Sigmoid colon (tissue), 7 donors: ENCODE results near the gene DAB2IP. TPM values are rescaled to one million over a fixed set of nuclear protein-coding genes. Genes with fewer than 3 reads are reported as not detected.
A peak's percentile ranks its signal among the peaks of the same experiment; 100 is the strongest.

Source experiments
- DNase-seq: peaks from one replicate; pipeline ENCODE4 v3.0.0-alpha.2; 2019
- H3K27ac ChIP-seq, 4 donors: fragments of 200-600 bp; sonication (generic); one replicate each; pipeline ENCODE4 v1.5.1; 2016 to 2019; ENCODE audit warnings: mild to moderate bottlenecking in 1 of 4
- H3K27me3 ChIP-seq, 3 donors: fragments of 200-600 bp; sonication (generic); one replicate each; pipeline ENCODE4 v1.5.1; 2019; ENCODE audit warnings: mild to moderate bottlenecking in 1 of 3
- H3K36me3 ChIP-seq, 4 donors: fragments of 200-600 bp; sonication (generic); one replicate each; pipeline ENCODE4 v1.5.1; 2016 to 2019
- H3K4me1 ChIP-seq, 4 donors: fragments of 200-600 bp; sonication (generic); one replicate each; pipeline ENCODE4 v1.5.1; 2017 to 2019
- H3K4me3 ChIP-seq, 4 donors: fragments of 200-600 bp; sonication (generic); one replicate each; pipeline ENCODE4 v1.5.1; 2017 to 2019; ENCODE audit warnings: mild to moderate bottlenecking in 2 of 4, moderate library complexity in 1 of 4
- H3K9me3 ChIP-seq, 4 donors: fragments of 200-600 bp in 3 of 4; sonication (generic) in 3 of 4; one replicate each; pipeline versions ENCODE4 v1.5.1 to v1.6.1; 2013 to 2019
- CTCF ChIP-seq, 4 experiments: fragments of 450-650 bp in 3 of 4; fragments of 200-600 bp in 1 of 4; IDR thresholded peaks; one replicate each; pipeline ENCODE4 v1.5.1; 2016 to 2019; ENCODE audit warnings: antibody characterized with exemption in 4 of 4, mild to moderate bottlenecking in 3 of 4, moderate library complexity in 2 of 4
- EP300 ChIP-seq, 4 donors: sonication (generic); formaldehyde crosslinking; IDR thresholded peaks; one replicate each; pipeline ENCODE4 v1.6.1; 2017; ENCODE audit warnings: antibody characterized with exemption in 4 of 4
- POLR2A ChIP-seq, 2 donors: fragments of 450-650 bp; IDR thresholded peaks; one replicate each; pipeline ENCODE4 v1.6.1; 2016; ENCODE audit warnings: antibody characterized with exemption in 2 of 2, mild to moderate bottlenecking in 2 of 2, moderate library complexity in 2 of 2
- POLR2AphosphoS5 ChIP-seq, 4 donors: sonication (generic); formaldehyde crosslinking; IDR thresholded peaks; one replicate each; pipeline ENCODE4 v1.6.1; 2017; ENCODE audit warnings: antibody characterized with exemption in 4 of 4
- WGBS, 2 donors: extraction: QIAGEN DNeasy Blood & Tissue Kit; methylation state at CpG; one replicate each; pipeline ENCODE4 v1.1.7; 2013; 5-methylcytosine and 5-hydroxymethylcytosine counted together
- intact Hi-C: fragments of 100-400 bp; cut with DNase I; formaldehyde crosslinking; loops from one replicate; pipeline ENCODE4 v1.15.1; 2023
- polyA plus RNA-seq, 3 donors: library from polyadenylated mRNA; stranded (reverse); fragments of 200-250 nt; gene quantifications; one replicate each; pipeline ENCODE4 v1.2.3, GENCODE V29; 2013
- total RNA-seq, 4 donors: library from RNA; depleted of rRNA; stranded (reverse); fragments of >200 nt; gene quantifications; one replicate each; pipeline ENCODE4 v1.1.0, GENCODE V29; 2016
- donor health status: healthy with polysubstance abuse.
- donor health status: Bipolar disorder and iron deficiency.
- donor health status: healthy.

The DAB2IP gene
- total and polyA plus RNA-seq, 7 donors: 20.1 to 52.4 (median 34.7) TPM

GRCh38 chr9:121693388-121693670 is 41.9 kb downstream of the DAB2IP start:
- H3K4me1 ChIP-seq: peaks cover 0 to 51% (median 43%) of the 10 kb centered on the region in 4 donors
- intact Hi-C loops: loop anchor here (10.0 kb wide), 1 partner anchor 201 kb away; no protein-coding TSS in a partner anchor
- H3K27ac ChIP-seq: peak overlapping the region; percentile 59 to 78 (median 71)

GRCh38 chr9:121694001-121694400 is 42.6 kb downstream of the DAB2IP start:
- intact Hi-C loops: loop anchor here (10.0 kb wide), 1 partner anchor 201 kb away; no protein-coding TSS in a partner anchor
- Histone ChIP-seq H3K4me3 (no peak overlapping the region), H3K9me3 (no peaks in the 10 kb centered on the region), H3K36me3 (no peaks in the 10 kb centered on the region), H3K27ac (peak overlapping the region in 2 of 4 donors; percentile 77 to 78), H3K27me3 (no peaks in the 10 kb centered on the region), H3K4me1 (peaks cover 0 to 56% (median 48%) of the 10 kb centered on the region in 4 donors)
- no peak for DNase-seq
- TF ChIP-seq EP300 (IDR thresholded peaks at IDR 0.05): no peak
- TF ChIP-seq CTCF (IDR thresholded peaks at IDR 0.05): no peak
- no peak for TF ChIP-seq POLR2AphosphoS5 (IDR thresholded peaks at IDR 0.05)
- TF ChIP-seq POLR2A (IDR thresholded peaks at IDR 0.05): no peak
- WGBS, 2 donors: 93 to 96% methylated on average over 5 of the region's 5 CpGs

More at GRCh38 chr9:121693388-121693670, 41.9 kb downstream of the DAB2IP start:
- 83 to 94% methylated on average over 4 of the region's 4 CpGs for WGBS, 2 donors
- H3K36me3 ChIP-seq: no peaks in the 10 kb centered on the region
- TF ChIP-seq POLR2A (IDR thresholded peaks at IDR 0.05): no peak
- TF ChIP-seq POLR2AphosphoS5 (IDR thresholded peaks at IDR 0.05): no peak
- no peak for TF ChIP-seq CTCF (IDR thresholded peaks at IDR 0.05)
- TF ChIP-seq EP300 (IDR thresholded peaks at IDR 0.05): no peak
- H3K9me3 ChIP-seq: no peaks in the 10 kb centered on the region
- no peak overlapping the region for H3K4me3 ChIP-seq
- H3K27me3 ChIP-seq: no peaks in the 10 kb centered on the region
- no peak for DNase-seq

GRCh38 chr9:121694600-121694999 is 43.2 kb downstream of the DAB2IP start:
- 81 to 92% methylated on average over 7 of the region's 7 CpGs for WGBS, 2 donors
- H3K4me3 ChIP-seq: no peak overlapping the region
- peak; percentile 57 for DNase-seq
- intact Hi-C loops: loop anchor here (10.0 kb wide), 1 partner anchor 200 kb away; no protein-coding TSS in a partner anchor
- no peaks in the 10 kb centered on the region for H3K36me3 ChIP-seq
- peak overlapping the region in 1 of 4 donors; percentile 8 for H3K27ac ChIP-seq
- H3K4me1 ChIP-seq: peaks cover 0 to 56% (median 48%) of the 10 kb centered on the region in 4 donors
- no peaks in the 10 kb centered on the region for H3K9me3 ChIP-seq
- TF ChIP-seq POLR2AphosphoS5 (IDR thresholded peaks at IDR 0.05): no peak
- TF ChIP-seq EP300 (IDR thresholded peaks at IDR 0.05): no peak
- TF ChIP-seq CTCF (IDR thresholded peaks at IDR 0.05): no peak
- no peak for TF ChIP-seq POLR2A (IDR thresholded peaks at IDR 0.05)
- H3K27me3 ChIP-seq: no peaks in the 10 kb centered on the region

- H3K9me3 ChIP-seq: no peaks in the 10 kb centered on the region
These were observed 45.5 kb downstream of the DAB2IP start for GRCh38 chr9:121696930-121697329.

More at GRCh38 chr9:121696930-121697329, 45.5 kb downstream of the DAB2IP start:
- H3K27ac ChIP-seq: no peak overlapping the region
- H3K4me1 ChIP-seq: peaks cover 0 to 59% (median 53%) of the 10 kb centered on the region in 4 donors
- WGBS, 2 donors: 53 to 77% methylated on average over 1 of the region's 1 CpG
- no peak for DNase-seq
- TF ChIP-seq EP300 (IDR thresholded peaks at IDR 0.05) (no peak), POLR2A (IDR thresholded peaks at IDR 0.05) (no peak), POLR2AphosphoS5 (IDR thresholded peaks at IDR 0.05) (no peak), CTCF (IDR thresholded peaks at IDR 0.05) (no peak)
- H3K4me3 ChIP-seq: no peak overlapping the region
- intact Hi-C loops: loop anchor here (5.0 to 10.0 kb wide), 2 partner anchors 45 to 198 kb away; no protein-coding TSS in a partner anchor
- H3K27me3 ChIP-seq: no peaks in the 10 kb centered on the region
- H3K36me3 ChIP-seq: no peaks in the 10 kb centered on the region
